Activated T-cell treated with anti-CD3 and anti-CD28 coated beads, Interleukin-2, amount 50 U/mL, for 24 hours (primary cell): ENCODE data around the gene OCIAD2.

Source experiments
- DNase-seq: peaks from one replicate; pipeline ENCODE4 v3.0.0-alpha.2; 2020
- H3K27ac Mint-ChIP-seq: 2 replicates; pipeline ENCODE4 v1.8.0; 2020; ENCODE audit warnings: mild to moderate bottlenecking, mixed read lengths
- H3K27me3 Mint-ChIP-seq: 2 replicates; pipeline ENCODE4 v1.8.0; 2020; ENCODE audit warnings: mixed read lengths
- H3K36me3 Mint-ChIP-seq: 2 replicates; pipeline ENCODE4 v1.8.0; 2020; ENCODE audit warnings: low read depth, mixed read lengths
- H3K4me1 Mint-ChIP-seq: 2 replicates; pipeline ENCODE4 v1.8.0; 2020; ENCODE audit warnings: low read depth, mixed read lengths
- H3K4me3 Mint-ChIP-seq: 2 replicates; pipeline ENCODE4 v1.8.0; 2020; ENCODE audit warnings: mild to moderate bottlenecking, moderate library complexity, mixed read lengths
- H3K9me3 Mint-ChIP-seq: 2 replicates; pipeline ENCODE4 v1.8.0; 2020; ENCODE audit warnings: mixed read lengths

OCIAD2 gene, protein sequence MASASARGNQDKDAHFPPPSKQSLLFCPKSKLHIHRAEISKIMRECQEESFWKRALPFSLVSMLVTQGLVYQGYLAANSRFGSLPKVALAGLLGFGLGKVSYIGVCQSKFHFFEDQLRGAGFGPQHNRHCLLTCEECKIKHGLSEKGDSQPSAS

DNA sequence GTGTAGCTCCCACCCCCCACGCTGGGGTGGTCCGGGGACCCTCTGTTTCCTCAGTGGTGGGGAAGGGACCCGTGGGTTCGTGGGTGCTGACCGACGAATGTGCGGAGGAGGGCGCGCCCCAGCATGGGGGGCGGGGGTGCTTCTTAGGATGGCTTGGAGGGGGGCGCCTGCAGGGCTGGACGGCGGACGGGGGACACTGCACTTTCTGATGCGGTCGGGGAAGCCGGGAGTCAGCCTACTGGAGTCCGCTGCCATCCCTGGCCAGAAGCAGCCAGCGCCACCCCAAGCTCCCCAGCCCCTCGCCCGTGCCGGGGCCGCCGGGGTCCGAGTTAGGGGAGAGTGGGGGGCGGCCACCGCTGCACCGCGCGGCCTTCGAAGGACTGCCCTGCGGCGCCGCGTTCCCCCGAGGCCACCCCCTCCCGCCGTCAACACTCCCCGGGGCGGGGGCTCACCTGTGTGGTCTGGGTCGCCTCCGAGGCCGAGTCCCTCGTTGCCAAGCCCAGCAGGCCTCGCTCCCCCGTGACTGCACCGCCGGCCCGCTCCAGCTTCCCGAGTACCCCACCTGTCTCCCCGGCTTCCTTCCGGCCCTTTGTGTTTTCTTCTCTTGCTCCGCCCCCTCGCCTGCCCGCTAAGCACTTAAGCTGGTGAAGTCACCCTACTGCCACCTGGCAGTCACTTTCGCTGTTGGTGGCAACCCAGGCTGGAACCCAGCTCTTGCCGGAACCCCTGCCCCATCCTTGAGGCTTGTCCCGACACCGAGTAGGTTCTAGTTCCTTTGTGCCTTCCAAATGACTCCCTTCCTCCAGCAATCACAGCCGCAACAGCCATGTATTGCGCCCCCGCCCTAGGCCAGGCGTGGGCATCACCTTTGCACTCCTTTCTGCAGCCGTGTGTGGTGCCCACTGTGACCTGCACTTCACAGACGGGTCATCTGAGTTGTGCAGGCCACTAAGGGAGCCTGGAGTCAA, at the start of gene OCIAD2:
Gene OCIAD2 (minus strand): TSS at position 569 of the 968 bp plus-strand sequence. CDS start 2,225 bp downstream, outside the sequence.
- Mint-ChIP-seq H3K4me1 (peaks cover 65% of the 10 kb centered on the region), H3K9me3 (no peaks in the 10 kb centered on the region), H3K27ac (peak within 1 kb of the TSS; percentile 93)

GRCh38 chr4:48954314-48954713, 47.7 kb upstream of the OCIAD2 start:
- no peaks in the 10 kb centered on the region for H3K27me3 Mint-ChIP-seq
- DNase-seq, result no peak
- no peak overlapping the region for H3K27ac Mint-ChIP-seq
- H3K9me3 Mint-ChIP-seq, result peaks cover 2% of the 10 kb centered on the region
- H3K4me1 Mint-ChIP-seq, result no peaks in the 10 kb centered on the region
- H3K4me3 Mint-ChIP-seq, result no peak overlapping the region
- no peaks in the 10 kb centered on the region for H3K36me3 Mint-ChIP-seq

More for the DNA sequence above, at the start of gene OCIAD2:
- peak; percentile 83 for DNase-seq
- Mint-ChIP-seq H3K27me3 (no peaks in the 10 kb centered on the region), H3K36me3 (peaks cover 31% of the 10 kb centered on the region), H3K4me3 (peak within 1 kb of the TSS; percentile 88)

- Mint-ChIP-seq H3K27me3 (no peaks in the 10 kb centered on the region), H3K4me1 (peaks cover 8% of the 10 kb centered on the region), H3K9me3 (peaks cover 2% of the 10 kb centered on the region), H3K36me3 (no peaks in the 10 kb centered on the region), H3K4me3 (no peak overlapping the region), H3K27ac (no peak overlapping the region)
- DNase-seq, result no peak
These were observed 43.1 kb upstream of the OCIAD2 start for GRCh38 chr4:48949518-48950219.

DNA sequence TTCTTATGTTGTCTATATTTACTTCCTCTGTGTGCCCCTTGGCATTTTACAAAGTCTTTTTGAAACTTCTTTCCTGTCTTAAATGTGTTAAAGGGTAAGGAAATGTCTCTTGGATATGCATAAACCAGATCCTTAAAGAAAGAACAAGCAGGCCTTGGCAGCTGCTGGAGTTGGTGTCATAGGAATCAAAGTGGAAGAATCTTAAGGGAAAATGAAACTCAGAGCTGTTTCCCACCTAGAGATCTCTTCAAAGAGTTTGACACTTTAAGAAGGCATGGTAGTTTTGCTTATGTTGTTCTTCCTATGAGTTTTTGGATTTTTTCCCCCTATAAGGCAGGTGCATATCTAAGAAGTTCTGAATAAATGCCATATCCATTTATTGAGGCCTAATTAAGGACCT, 42.5 kb upstream of the OCIAD2 start:
- H3K9me3 Mint-ChIP-seq, result peaks cover 2% of the 10 kb centered on the region
- H3K27me3 Mint-ChIP-seq, result no peaks in the 10 kb centered on the region
- DNase-seq, result no peak
- H3K27ac Mint-ChIP-seq, result no peak overlapping the region
- H3K4me1 Mint-ChIP-seq, result peaks cover 14% of the 10 kb centered on the region
- H3K36me3 Mint-ChIP-seq, result no peaks in the 10 kb centered on the region
- H3K4me3 Mint-ChIP-seq, result no peak overlapping the region

DNA sequence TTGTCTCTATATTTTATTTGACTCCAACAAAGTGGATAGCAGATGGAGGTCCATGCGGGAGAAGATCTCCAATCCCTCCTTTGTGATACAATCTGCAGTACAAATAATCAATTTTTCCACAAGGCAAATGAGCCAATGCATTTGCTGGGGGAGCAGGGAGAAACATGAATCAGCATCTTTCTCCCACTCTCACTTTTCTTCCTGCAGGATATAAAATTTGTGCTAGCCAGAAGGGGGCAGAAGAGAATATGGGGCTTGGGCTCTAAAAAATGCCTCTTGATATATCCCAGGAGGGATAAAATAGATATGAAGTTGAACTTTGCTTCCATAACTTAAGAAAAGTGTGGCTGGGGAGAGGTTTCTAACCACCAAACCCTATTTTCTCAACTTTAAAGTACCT, 41.2 kb upstream of the OCIAD2 start:
- H3K4me3 Mint-ChIP-seq, result no peak overlapping the region
- peaks cover 16% of the 10 kb centered on the region for H3K4me1 Mint-ChIP-seq
- peaks cover 2% of the 10 kb centered on the region for H3K9me3 Mint-ChIP-seq
- DNase-seq, result no peak
- no peak overlapping the region for H3K27ac Mint-ChIP-seq
- H3K27me3 Mint-ChIP-seq, result no peaks in the 10 kb centered on the region
- no peaks in the 10 kb centered on the region for H3K36me3 Mint-ChIP-seq

DNA sequence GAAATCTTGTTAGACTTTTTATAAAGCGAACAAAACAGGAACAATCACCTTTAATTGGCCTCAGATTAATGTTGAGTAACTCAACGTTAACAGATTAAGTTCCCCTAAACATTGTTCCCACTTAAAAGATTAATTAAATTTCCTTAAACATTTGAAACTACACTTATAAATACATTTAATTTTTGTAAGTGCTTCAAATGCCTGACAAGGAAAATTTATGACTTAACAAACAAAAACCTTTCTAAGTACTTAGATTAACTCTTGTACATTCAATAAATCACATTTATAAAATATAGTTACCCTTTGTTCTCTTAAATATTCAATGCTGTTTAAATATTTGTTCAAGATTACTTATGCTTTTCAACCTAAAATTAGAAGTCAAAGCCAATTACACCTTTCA, 39.4 kb upstream of the OCIAD2 start:
- no peak overlapping the region for H3K4me3 Mint-ChIP-seq
- H3K9me3 Mint-ChIP-seq, result no peaks in the 10 kb centered on the region
- no peak overlapping the region for H3K27ac Mint-ChIP-seq
- H3K4me1 Mint-ChIP-seq, result peaks cover 16% of the 10 kb centered on the region
- no peaks in the 10 kb centered on the region for H3K36me3 Mint-ChIP-seq
- DNase-seq, result no peak
- H3K27me3 Mint-ChIP-seq, result no peaks in the 10 kb centered on the region

DNA sequence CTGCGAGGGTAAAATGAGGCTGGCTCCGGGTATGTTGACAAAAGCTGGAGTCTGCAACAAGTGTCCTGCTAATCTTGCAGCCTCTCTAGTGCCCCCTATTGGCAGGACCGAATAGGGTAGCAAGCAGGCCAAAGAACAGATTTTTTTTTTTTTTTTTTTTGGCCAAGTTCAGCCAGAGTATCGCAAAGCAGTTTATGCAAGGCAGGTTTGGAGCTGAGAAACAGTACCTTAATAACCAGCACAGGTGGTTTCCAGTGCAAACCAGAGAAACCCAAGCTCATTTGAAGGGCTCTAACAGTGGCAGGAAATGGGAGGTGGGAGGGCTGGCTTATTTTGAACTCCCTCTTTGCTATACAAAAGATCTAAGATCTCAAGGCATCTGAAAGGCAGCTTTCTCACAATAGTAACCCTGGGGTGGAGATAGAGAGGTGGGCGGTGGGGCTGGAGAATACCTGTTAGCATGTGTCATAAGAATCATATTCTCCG, 38.2 kb upstream of the OCIAD2 start:
- Mint-ChIP-seq H3K9me3 (no peaks in the 10 kb centered on the region), H3K4me3 (no peak overlapping the region), H3K36me3 (no peaks in the 10 kb centered on the region), H3K27ac (no peak overlapping the region), H3K27me3 (no peaks in the 10 kb centered on the region), H3K4me1 (peaks cover 16% of the 10 kb centered on the region)
- peak; percentile 38 for DNase-seq

- no peaks in the 10 kb centered on the region for H3K9me3 Mint-ChIP-seq
- peak overlapping the region; percentile 9 for H3K27ac Mint-ChIP-seq
- H3K4me3 Mint-ChIP-seq, result no peak overlapping the region
- H3K4me1 Mint-ChIP-seq, result peaks cover 16% of the 10 kb centered on the region
- no peak for DNase-seq
- no peaks in the 10 kb centered on the region for H3K36me3 Mint-ChIP-seq
- H3K27me3 Mint-ChIP-seq, result no peaks in the 10 kb centered on the region
These were observed 37.7 kb upstream of the OCIAD2 start for GRCh38 chr4:48944252-48944651.

DNA sequence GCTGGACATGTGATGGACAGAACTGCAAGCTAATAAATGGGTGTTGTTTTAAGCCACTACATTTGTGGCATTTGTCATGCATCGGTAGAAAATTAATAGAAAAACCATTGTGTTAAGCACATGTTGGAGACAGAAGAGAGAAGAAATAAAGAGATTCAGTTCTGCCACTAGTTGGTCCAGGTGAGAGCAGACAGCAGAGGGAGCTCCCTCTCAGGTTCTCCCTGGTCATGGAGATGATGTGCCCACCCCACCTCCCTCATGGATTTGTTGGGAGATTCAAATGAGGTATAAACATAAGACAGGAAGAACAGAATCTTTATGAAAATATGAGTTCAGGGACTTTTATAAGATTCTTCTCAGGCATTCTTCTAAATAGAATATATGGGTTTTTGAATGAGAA, 36.8 kb upstream of the OCIAD2 start:
- H3K9me3 Mint-ChIP-seq, result no peaks in the 10 kb centered on the region
- no peaks in the 10 kb centered on the region for H3K27me3 Mint-ChIP-seq
- peaks cover 12% of the 10 kb centered on the region for H3K4me1 Mint-ChIP-seq
- no peak overlapping the region for H3K4me3 Mint-ChIP-seq
- H3K27ac Mint-ChIP-seq, result no peak overlapping the region
- H3K36me3 Mint-ChIP-seq, result no peaks in the 10 kb centered on the region
- DNase-seq, result no peak

DNA sequence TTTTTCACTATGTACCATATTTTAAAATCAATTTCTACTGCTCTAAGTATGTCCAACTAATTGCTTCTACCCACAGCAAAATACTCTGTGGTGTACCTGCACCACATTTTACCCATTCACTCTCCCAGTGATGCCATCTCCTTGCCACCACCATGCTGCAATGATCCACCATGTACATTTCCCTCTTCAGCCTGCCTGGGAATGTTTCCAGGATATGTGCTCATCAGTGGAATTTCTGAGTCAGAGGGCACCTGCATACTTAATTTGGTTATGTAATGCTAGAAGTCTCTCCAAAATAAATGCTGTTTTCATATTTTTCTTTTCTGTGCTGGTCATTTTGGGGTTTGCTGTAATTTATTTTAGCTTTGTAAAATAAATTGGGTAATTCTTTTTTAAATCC, 33.2 kb upstream of the OCIAD2 start:
- Mint-ChIP-seq H3K27ac (no peak overlapping the region), H3K4me1 (peaks cover 8% of the 10 kb centered on the region), H3K4me3 (no peak overlapping the region), H3K36me3 (no peaks in the 10 kb centered on the region), H3K9me3 (peaks cover 4% of the 10 kb centered on the region), H3K27me3 (no peaks in the 10 kb centered on the region)
- no peak for DNase-seq

- no peak for DNase-seq
- Mint-ChIP-seq H3K4me1 (no peaks in the 10 kb centered on the region), H3K36me3 (no peaks in the 10 kb centered on the region), H3K9me3 (peaks cover 4% of the 10 kb centered on the region), H3K27ac (no peak overlapping the region), H3K4me3 (no peak overlapping the region), H3K27me3 (no peaks in the 10 kb centered on the region)
These were observed 32.3 kb upstream of the OCIAD2 start for GRCh38 chr4:48938831-48939230.

DNA sequence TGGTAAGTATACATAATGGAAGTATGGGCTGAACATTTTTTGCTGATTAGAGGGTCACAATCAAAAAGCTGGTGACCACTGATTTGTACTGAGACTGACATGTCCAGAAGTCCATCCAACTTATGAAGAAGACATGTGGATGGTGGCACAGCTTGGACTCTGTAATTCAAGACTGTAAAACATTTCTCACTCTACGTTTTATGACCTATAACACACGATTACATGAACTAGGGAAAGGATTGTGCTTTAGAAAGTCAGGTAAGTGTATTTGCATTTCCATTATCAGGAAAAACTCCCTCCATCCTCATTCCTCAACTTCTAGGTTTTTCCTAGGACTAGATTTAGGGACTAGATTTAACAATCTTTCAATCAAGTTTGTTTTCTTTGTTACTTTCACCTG, 30.5 kb upstream of the OCIAD2 start:
- Mint-ChIP-seq H3K4me3 (no peak overlapping the region), H3K27ac (no peak overlapping the region), H3K4me1 (no peaks in the 10 kb centered on the region)

DNA sequence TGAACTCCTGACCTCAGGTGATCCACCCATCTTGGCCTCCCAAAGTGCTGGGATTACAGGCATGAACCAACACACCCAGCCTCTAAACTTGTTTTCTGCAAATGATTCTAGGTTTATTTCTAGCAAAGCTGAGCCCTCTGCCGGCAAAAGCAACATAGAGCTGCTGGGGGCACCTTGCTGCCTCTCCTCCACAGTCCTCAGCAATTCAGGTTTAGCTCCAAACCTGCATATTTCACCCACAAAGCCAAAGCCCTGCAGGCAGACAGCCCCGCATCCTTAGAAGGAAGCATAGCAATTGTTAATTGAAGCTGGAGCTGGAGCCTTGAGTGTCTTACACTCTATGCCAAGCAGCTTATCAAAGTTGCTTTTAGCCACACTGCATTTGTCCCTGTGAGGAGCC, 24.9 kb upstream of the OCIAD2 start:
- H3K4me1 Mint-ChIP-seq, result no peaks in the 10 kb centered on the region
- H3K36me3 Mint-ChIP-seq, result no peaks in the 10 kb centered on the region
- no peak overlapping the region for H3K4me3 Mint-ChIP-seq
- no peaks in the 10 kb centered on the region for H3K27me3 Mint-ChIP-seq
- no peak for DNase-seq
- no peak overlapping the region for H3K27ac Mint-ChIP-seq
- no peaks in the 10 kb centered on the region for H3K9me3 Mint-ChIP-seq

More for the DNA sequence above, 30.5 kb upstream of the OCIAD2 start:
- peaks cover 4% of the 10 kb centered on the region for H3K9me3 Mint-ChIP-seq
- H3K27me3 Mint-ChIP-seq, result no peaks in the 10 kb centered on the region
- H3K36me3 Mint-ChIP-seq, result no peaks in the 10 kb centered on the region
- no peak for DNase-seq

DNA sequence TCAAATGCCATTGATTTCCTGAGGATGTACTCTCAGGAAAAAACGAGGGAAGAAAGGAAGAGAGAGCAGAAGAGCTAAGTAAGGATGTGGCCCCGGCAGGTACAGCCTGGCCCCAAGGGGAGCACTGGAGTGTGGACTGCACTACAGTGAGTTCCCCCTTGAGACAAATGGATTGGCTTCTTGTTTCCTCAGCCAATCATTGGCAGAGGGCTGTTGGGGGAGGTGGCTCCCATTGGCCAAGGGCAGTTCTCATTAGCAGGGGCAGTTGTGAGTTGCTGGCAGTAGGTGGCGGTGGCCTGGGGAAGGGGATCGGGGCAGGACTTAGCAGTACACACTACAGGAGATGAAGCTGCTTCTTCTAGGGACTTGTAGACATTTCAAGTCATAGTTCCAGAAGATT, 24.1 kb upstream of the OCIAD2 start:
- no peaks in the 10 kb centered on the region for H3K4me1 Mint-ChIP-seq
- DNase-seq, result no peak
- peaks cover 2% of the 10 kb centered on the region for H3K9me3 Mint-ChIP-seq
- no peak overlapping the region for H3K4me3 Mint-ChIP-seq
- no peaks in the 10 kb centered on the region for H3K36me3 Mint-ChIP-seq
- H3K27me3 Mint-ChIP-seq, result no peaks in the 10 kb centered on the region
- no peak overlapping the region for H3K27ac Mint-ChIP-seq
